OCI-LY1 (cell line): ENCODE measurements around the gene MYH15.

Experiments used
- H2AFZ ChIP-seq: fragments of 200-600 bp; sonication (generic), shearing (Covaris generic); 2 replicates; pipeline ENCODE4 v1.6.0; 2014; ENCODE audit warnings: antibody characterized with exemption, mild to moderate bottlenecking, low read length
- H3F3A ChIP-seq: fragments of 200-600 bp; sonication (generic), shearing (Covaris generic); 2 replicates; pipeline ENCODE4 v1.6.0; 2014; ENCODE audit warnings: mild to moderate bottlenecking, antibody characterized with exemption, low read length, moderate library complexity; ENCODE audit not compliant: insufficient read depth
- H3K27ac ChIP-seq: fragments of 200-600 bp; sonication (generic); 2 replicates; pipeline ENCODE4 v1.5.1; 2014; ENCODE audit warnings: low read length, mixed run types, mild to moderate bottlenecking, low read depth; ENCODE audit not compliant: poor library complexity, severe bottlenecking
- H3K27me3 ChIP-seq: fragments of 200-600 bp; sonication (generic); 2 replicates; pipeline ENCODE4 v1.6.0; 2014; ENCODE audit warnings: antibody characterized with exemption, mild to moderate bottlenecking, low read length, moderate library complexity; ENCODE audit not compliant: insufficient read depth
- H3K36me3 ChIP-seq: fragments of 200-600 bp; sonication (generic); 2 replicates; pipeline ENCODE4 v1.6.1; 2014; ENCODE audit warnings: mild to moderate bottlenecking, antibody characterized with exemption, low read length, moderate library complexity, mixed read lengths; ENCODE audit not compliant: insufficient read depth
- H3K4me1 ChIP-seq: fragments of 200-600 bp; sonication (generic); 2 replicates; pipeline ENCODE4 v1.5.1; 2014; ENCODE audit warnings: mild to moderate bottlenecking, low read length, moderate library complexity; ENCODE audit not compliant: insufficient read depth, severe bottlenecking
- H3K4me2 ChIP-seq: fragments of 200-600 bp; sonication (generic), shearing (Covaris generic); 2 replicates; pipeline ENCODE4 v1.6.1; 2014; ENCODE audit warnings: low read length
- H3K4me3 ChIP-seq: fragments of 200-600 bp; sonication (generic); 2 replicates; pipeline ENCODE4 v1.5.1; 2014; ENCODE audit warnings: low read length, low read depth, mild to moderate bottlenecking, mixed read lengths; ENCODE audit not compliant: poor library complexity, severe bottlenecking
- H3K79me2 ChIP-seq: fragments of 200-600 bp; shearing (Covaris generic); 2 replicates; pipeline ENCODE4 v1.6.1; 2016; ENCODE audit warnings: mixed run types, low read length, mixed read lengths; ENCODE audit not compliant: insufficient read depth
- H3K9ac ChIP-seq: fragments of 200-600 bp; sonication (generic), shearing (Covaris generic); 2 replicates; pipeline ENCODE4 v1.6.1; 2014; ENCODE audit warnings: mild to moderate bottlenecking, low read length, mixed read lengths
- H3K9me2 ChIP-seq: fragments of 200-600 bp; sonication (generic), shearing (Covaris generic); 2 replicates; pipeline ENCODE4 v1.6.1; 2014; ENCODE audit warnings: low read depth, mild to moderate bottlenecking, low read length, mixed read lengths
- H3K9me3 ChIP-seq: fragments of 200-600 bp; shearing (Covaris generic); 2 replicates; pipeline ENCODE4 v1.6.1; 2014; ENCODE audit warnings: low read length, mixed read lengths
- H4K20me1 ChIP-seq: fragments of 200-600 bp; sonication (generic), shearing (Covaris generic); 2 replicates; pipeline ENCODE4 v1.6.0; 2016; ENCODE audit warnings: mild to moderate bottlenecking, low read length; ENCODE audit not compliant: insufficient read depth
- EZH2 ChIP-seq: fragments of 200-600 bp; sonication (generic), shearing (Covaris generic); IDR thresholded peaks from 2 replicates; pipeline ENCODE4 v1.8.0; 2017; ENCODE audit warnings: borderline replicate concordance, mixed run types, mild to moderate bottlenecking, antibody characterized with exemption, low read length, moderate library complexity, mixed read lengths
- TF ChIP-seq, protein P1 (sequence below): fragments of 200-600 bp; sonication (generic), shearing (Covaris generic); IDR thresholded peaks from 2 replicates; pipeline ENCODE4 v1.5.1; 2017; ENCODE audit warnings: mild to moderate bottlenecking, antibody characterized with exemption, low read length, moderate library complexity, mixed read lengths

MYH15 gene

DNA sequence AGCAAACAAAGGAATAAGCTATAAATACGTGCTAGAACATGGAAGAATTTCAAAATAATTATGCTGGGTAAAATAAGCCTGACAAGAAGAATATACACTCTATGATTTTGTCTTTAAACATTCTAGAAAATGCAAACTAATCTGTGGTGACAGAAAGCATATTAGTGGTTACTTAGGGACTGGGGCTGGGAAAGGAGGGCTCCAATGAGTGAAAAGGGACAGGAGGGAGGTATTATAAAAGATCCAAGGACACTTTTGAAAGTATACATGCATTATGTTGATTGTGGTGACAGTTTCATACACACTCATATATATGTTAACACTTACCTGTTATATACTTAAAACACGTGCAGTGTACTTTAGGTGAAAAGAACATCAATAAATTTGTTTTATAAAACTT is 23.0 kb downstream of the MYH15 start:
- Histone ChIP-seq H3K4me3 (no peak overlapping the region), H3K27me3 (no peaks in the 10 kb centered on the region), H3K36me3 (no peaks in the 10 kb centered on the region), H3K4me2 (no peak overlapping the region), H3K27ac (no peak overlapping the region), H3K9me2 (no peaks in the 10 kb centered on the region), H2AFZ (no peak overlapping the region), H3K9ac (no peak overlapping the region), H3F3A (no peaks in the 10 kb centered on the region), H3K4me1 (peaks cover 5% of the 10 kb centered on the region), H3K79me2 (no peaks in the 10 kb centered on the region), H3K9me3 (no peaks in the 10 kb centered on the region), H4K20me1 (no peaks in the 10 kb centered on the region)
- no peak for TF ChIP-seq EZH2
- TF ChIP-seq, protein P1, sequence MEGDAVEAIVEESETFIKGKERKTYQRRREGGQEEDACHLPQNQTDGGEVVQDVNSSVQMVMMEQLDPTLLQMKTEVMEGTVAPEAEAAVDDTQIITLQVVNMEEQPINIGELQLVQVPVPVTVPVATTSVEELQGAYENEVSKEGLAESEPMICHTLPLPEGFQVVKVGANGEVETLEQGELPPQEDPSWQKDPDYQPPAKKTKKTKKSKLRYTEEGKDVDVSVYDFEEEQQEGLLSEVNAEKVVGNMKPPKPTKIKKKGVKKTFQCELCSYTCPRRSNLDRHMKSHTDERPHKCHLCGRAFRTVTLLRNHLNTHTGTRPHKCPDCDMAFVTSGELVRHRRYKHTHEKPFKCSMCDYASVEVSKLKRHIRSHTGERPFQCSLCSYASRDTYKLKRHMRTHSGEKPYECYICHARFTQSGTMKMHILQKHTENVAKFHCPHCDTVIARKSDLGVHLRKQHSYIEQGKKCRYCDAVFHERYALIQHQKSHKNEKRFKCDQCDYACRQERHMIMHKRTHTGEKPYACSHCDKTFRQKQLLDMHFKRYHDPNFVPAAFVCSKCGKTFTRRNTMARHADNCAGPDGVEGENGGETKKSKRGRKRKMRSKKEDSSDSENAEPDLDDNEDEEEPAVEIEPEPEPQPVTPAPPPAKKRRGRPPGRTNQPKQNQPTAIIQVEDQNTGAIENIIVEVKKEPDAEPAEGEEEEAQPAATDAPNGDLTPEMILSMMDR = no peak

DNA sequence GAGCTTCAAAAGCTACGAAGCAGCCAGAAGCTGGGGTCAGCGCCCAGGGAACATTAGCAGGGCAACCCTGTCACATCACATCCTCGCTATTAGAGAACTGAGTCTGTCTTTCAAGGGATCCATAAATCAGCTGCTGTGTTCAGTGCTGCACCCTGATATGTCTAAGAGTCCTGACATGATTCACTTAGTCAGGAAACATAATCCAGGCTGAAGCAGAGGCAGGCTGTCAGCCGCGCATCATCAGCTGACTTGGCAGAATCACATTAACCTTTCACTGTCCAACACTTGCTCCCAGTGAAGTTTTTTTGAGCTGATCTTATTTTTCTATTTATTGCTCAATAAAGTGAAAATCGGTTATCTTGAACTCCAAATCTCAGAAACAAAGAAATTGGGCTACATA is 23.5 kb downstream of the MYH15 start:
- H3K36me3 ChIP-seq = no peaks in the 10 kb centered on the region
- no peaks in the 10 kb centered on the region for H3K9me2 ChIP-seq
- no peak for TF ChIP-seq EZH2
- TF ChIP-seq, protein P1 = no peak
- H3K9ac ChIP-seq = no peak overlapping the region
- H4K20me1 ChIP-seq = no peaks in the 10 kb centered on the region
- H2AFZ ChIP-seq = no peak overlapping the region
- peaks cover 5% of the 10 kb centered on the region for H3K4me1 ChIP-seq
- H3K4me2 ChIP-seq = no peak overlapping the region
- no peaks in the 10 kb centered on the region for H3F3A ChIP-seq
- H3K4me3 ChIP-seq = no peak overlapping the region
- H3K27ac ChIP-seq = no peak overlapping the region
- no peaks in the 10 kb centered on the region for H3K79me2 ChIP-seq
- H3K9me3 ChIP-seq = no peaks in the 10 kb centered on the region
- H3K27me3 ChIP-seq = no peaks in the 10 kb centered on the region

DNA sequence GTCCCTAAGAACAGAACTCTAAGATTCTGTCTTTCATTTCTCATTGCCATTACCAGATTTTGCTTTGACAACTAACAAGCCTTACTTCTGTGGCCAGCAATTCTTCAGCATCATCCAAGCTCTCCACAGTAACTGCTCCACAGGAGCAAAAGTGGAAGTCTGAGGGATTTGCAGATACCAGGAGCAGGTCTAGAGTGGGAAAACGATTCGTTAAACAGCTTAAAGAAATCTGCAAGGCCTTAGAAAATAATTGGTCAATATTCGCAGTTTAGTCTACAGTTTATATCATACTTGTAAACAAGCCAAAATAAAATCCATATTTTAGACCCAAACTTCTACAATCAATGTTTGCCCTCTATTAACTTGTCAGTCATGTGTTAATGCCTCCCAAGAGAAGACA is 24.1 kb downstream of the MYH15 start:
- no peak overlapping the region for H3K4me2 ChIP-seq
- no peak overlapping the region for H2AFZ ChIP-seq
- H3K79me2 ChIP-seq = no peaks in the 10 kb centered on the region
- H3K4me3 ChIP-seq = no peak overlapping the region
- H3F3A ChIP-seq = no peaks in the 10 kb centered on the region
- no peaks in the 10 kb centered on the region for H3K36me3 ChIP-seq
- H3K9me3 ChIP-seq = no peaks in the 10 kb centered on the region
- H3K9ac ChIP-seq = no peak overlapping the region
- H3K9me2 ChIP-seq = no peaks in the 10 kb centered on the region
- no peaks in the 10 kb centered on the region for H4K20me1 ChIP-seq
- TF ChIP-seq, protein P1 = no peak
- no peak for TF ChIP-seq EZH2
- no peak overlapping the region for H3K27ac ChIP-seq
- H3K4me1 ChIP-seq = peaks cover 5% of the 10 kb centered on the region
- no peaks in the 10 kb centered on the region for H3K27me3 ChIP-seq
